ENCODE results near the gene ZDHHC6. TPM values are rescaled to one million over a fixed set of nuclear protein-coding genes. Genes with fewer than 3 reads are reported as not detected.

The ZDHHC6 gene
- polyA plus RNA-seq, 2 of the 4 experiments (the other 2 are of a cell fraction) = 37.2 to 57.0 TPM

DNA sequence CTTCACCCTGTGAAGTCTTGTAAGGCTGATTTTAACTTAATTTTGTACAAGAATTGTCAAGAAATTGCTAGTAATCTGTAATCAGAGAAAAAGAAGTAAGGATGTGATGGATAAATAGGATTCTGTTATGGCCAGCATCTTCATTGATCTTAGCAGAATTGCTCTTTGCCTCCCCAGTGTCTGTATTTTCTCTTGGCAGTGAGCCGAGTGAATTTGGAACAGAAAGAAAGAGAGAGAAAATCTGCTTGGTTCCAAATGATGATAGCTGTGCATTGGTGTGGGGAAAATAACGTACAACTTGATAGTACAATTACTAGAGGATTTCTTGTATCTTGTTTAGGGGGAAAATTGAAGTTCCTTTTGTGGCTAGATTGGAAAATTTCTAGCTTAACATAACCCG, 34.9 kb upstream of the ZDHHC6 start:
- no peak for FAIRE-seq
- no peak for DNase-seq (ENCODE audit: low read depth in 1 of 2, low spot score in 1 of 2)
- Histone ChIP-seq H3K4me1 (no peaks in the 10 kb centered on the region), H3K9me3 (no peaks in the 10 kb centered on the region), H3K4me2 (no peak overlapping the region), H3K27ac (no peak overlapping the region), H3K4me3 (no peak overlapping the region)
- CTCF ChIA-PET = interaction anchor here (0.6 to 2.9 kb wide), 4 partner anchors 9 to 904 kb away, joined by 3 to 13 read pairs (median 4); no protein-coding TSS in a partner anchor
- 92% methylated on average over 3 of the region's 3 CpGs for WGBS (ENCODE audit: missing lambda C conversion rate)
- POLR2A ChIA-PET = no interaction called here
- ATAC-seq = no peak
- TF ChIP-seq, protein P1, sequence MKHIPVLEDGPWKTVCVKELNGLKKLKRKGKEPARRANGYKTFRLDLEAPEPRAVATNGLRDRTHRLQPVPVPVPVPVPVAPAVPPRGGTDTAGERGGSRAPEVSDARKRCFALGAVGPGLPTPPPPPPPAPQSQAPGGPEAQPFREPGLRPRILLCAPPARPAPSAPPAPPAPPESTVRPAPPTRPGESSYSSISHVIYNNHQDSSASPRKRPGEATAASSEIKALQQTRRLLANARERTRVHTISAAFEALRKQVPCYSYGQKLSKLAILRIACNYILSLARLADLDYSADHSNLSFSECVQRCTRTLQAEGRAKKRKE (CRISPR knock-in tag; IDR thresholded peaks at IDR 0.05; ENCODE audit: low read depth) = no peak
- TF ChIP-seq, protein P2, sequence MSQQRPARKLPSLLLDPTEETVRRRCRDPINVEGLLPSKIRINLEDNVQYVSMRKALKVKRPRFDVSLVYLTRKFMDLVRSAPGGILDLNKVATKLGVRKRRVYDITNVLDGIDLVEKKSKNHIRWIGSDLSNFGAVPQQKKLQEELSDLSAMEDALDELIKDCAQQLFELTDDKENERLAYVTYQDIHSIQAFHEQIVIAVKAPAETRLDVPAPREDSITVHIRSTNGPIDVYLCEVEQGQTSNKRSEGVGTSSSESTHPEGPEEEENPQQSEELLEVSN (IDR thresholded peaks at IDR 0.05; ENCODE audit: borderline replicate concordance, low read depth) = no peak
- TF ChIP-seq HOXB5 (CRISPR knock-in tag; IDR thresholded peaks at IDR 0.05) (no peak), HOXA7 (CRISPR knock-in tag; IDR thresholded peaks at IDR 0.05) (no peak), HEYL (CRISPR knock-in tag; IDR thresholded peaks at IDR 0.05) (no peak), MAZ (IDR thresholded peaks at IDR 0.05; ENCODE audit: borderline replicate concordance, low read depth, low read length) (no peak), GATA3 (IDR thresholded peaks at IDR 0.05; ENCODE audit: borderline replicate concordance) (no peak), BHLHE40 (IDR thresholded peaks at IDR 0.05; ENCODE audit: low read depth, low read length) (no peak), CEBPB (IDR thresholded peaks at IDR 0.05) (no peak), EP300 (IDR thresholded peaks at IDR 0.05) (no peak), SMC3 (IDR thresholded peaks at IDR 0.05) (no peak), ZNF302 (CRISPR knock-in tag; IDR thresholded peaks at IDR 0.05) (no peak)
- TF ChIP-seq, protein P3, sequence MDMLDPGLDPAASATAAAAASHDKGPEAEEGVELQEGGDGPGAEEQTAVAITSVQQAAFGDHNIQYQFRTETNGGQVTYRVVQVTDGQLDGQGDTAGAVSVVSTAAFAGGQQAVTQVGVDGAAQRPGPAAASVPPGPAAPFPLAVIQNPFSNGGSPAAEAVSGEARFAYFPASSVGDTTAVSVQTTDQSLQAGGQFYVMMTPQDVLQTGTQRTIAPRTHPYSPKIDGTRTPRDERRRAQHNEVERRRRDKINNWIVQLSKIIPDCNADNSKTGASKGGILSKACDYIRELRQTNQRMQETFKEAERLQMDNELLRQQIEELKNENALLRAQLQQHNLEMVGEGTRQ (IDR thresholded peaks at IDR 0.05) = no peak

DNA sequence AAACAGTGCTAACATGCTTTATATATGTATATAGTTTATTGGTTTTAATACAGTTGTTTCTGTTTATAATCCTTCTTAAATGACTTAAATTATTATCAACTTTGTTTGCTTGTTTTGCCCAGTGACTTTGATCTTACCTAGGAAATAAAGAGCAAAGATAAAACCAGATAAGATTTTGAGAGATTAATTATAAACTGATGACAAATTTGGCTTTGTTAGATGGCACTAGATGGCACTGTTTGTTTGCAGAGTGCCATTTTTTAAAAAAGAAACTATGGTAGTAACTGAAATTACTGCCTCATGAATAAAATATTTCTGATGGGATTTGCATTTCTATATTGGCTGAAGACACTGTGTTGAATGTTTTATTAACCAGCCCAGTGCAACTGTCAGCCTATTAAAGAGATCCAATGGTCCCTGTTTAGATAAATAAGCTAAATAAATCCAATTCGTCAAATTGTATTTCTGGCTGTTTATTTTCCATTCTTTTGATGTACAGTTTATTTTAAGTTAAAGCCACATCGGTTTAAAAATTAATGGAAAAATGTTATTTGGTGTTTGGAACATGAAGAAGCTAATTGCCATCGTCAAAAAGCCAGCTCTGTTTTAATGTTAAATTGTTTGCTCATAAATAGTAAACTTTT, 29.0 kb upstream of the ZDHHC6 start:
- H3K4me2 ChIP-seq = peak overlapping the region; percentile 45
- H3K27ac ChIP-seq = no peak overlapping the region
- ChIA-PET CTCF (interaction anchor here (0.6 to 7.1 kb wide), 27 partner anchors 9 to 1614 kb away, joined by 3 to 69 read pairs (median 3); no protein-coding TSS in a partner anchor), POLR2A (no interaction called here)
- no peaks in the 10 kb centered on the region for H3K9me3 ChIP-seq
- DNase-seq (ENCODE audit: low read depth in 1 of 2, low spot score in 1 of 2) (no peak), ATAC-seq (no peak; a peak in 1 of 6 replicates), FAIRE-seq (peak; percentile 18)
- WGBS (ENCODE audit: missing lambda C conversion rate) = 62% methylated on average over 3 of the region's 3 CpGs
- no peak overlapping the region for H3K4me3 ChIP-seq
- TF ChIP-seq ZC3H11A (IDR thresholded peaks at IDR 0.05) = no peak
- TF ChIP-seq TP53 (CRISPR knock-in tag; IDR thresholded peaks at IDR 0.05) = no peak
- TF ChIP-seq, protein P4, sequence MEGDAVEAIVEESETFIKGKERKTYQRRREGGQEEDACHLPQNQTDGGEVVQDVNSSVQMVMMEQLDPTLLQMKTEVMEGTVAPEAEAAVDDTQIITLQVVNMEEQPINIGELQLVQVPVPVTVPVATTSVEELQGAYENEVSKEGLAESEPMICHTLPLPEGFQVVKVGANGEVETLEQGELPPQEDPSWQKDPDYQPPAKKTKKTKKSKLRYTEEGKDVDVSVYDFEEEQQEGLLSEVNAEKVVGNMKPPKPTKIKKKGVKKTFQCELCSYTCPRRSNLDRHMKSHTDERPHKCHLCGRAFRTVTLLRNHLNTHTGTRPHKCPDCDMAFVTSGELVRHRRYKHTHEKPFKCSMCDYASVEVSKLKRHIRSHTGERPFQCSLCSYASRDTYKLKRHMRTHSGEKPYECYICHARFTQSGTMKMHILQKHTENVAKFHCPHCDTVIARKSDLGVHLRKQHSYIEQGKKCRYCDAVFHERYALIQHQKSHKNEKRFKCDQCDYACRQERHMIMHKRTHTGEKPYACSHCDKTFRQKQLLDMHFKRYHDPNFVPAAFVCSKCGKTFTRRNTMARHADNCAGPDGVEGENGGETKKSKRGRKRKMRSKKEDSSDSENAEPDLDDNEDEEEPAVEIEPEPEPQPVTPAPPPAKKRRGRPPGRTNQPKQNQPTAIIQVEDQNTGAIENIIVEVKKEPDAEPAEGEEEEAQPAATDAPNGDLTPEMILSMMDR (IDR thresholded peaks at IDR 0.05) = peak; percentile 81
- no peak for TF ChIP-seq JUN (IDR thresholded peaks at IDR 0.05)
- peak; percentile 79 for TF ChIP-seq SMC3 (IDR thresholded peaks at IDR 0.05)
- TF ChIP-seq RAD21 (conservative IDR thresholded peaks at IDR 0.05 in 1 of 2, IDR thresholded peaks at IDR 0.05 in 1 of 2) = peak; percentile 85 to 89
- no peak for TF ChIP-seq NFE2L2 (conservative IDR thresholded peaks at IDR 0.05; ENCODE audit: low read length)
- TF ChIP-seq HOXA7 (CRISPR knock-in tag; IDR thresholded peaks at IDR 0.05) = no peak
- H3K4me1 ChIP-seq = peaks cover 14% of the 10 kb centered on the region; the same call in 2 of the 3 replicates
